B cell (primary cell): ENCODE measurements around the gene EPHB4. TPM values are rescaled to one million over a fixed set of nuclear protein-coding genes. Genes with fewer than 3 reads are reported as not detected.

Source experiments
- ATAC-seq: fragments of 200-7000 bp; cut with Tn5 transposase; one replicate; pipeline ENCODE4 v1.10.0; 2021; ENCODE audit warnings: low read depth, mild to moderate bottlenecking, moderate number of reproducible peaks, moderate library complexity
- CTCF ChIA-PET: fragments of 350-600 bp; sonication (Branson Sonifier 250); formaldehyde crosslinking; loops from one replicate; lab custom pipeline; 2021; ENCODE audit warnings: antibody characterized with exemption, inconsistent platforms; lab: Charles Lee
- POLR2A ChIA-PET: fragments of 350-600 bp; sonication (Branson Sonifier 250); formaldehyde crosslinking; loops from one replicate; lab custom pipeline; 2021; ENCODE audit warnings: antibody characterized with exemption; lab: Charles Lee
- DNase-seq: peaks from one replicate; pipeline ENCODE4 v3.0.0; 2013
- H2AFZ ChIP-seq: 2 replicates; pipeline ENCODE4 v1.6.1; 2012; ENCODE audit warnings: mild to moderate bottlenecking, low read depth, low read length; ENCODE audit not compliant: insufficient read depth, poor library complexity, severe bottlenecking
- H3K27ac ChIP-seq, 2 donors: 1 replicate in 1 of 2; 2 replicates in 1 of 2; pipeline ENCODE4 v1.5.1; 2012 to 2013; ENCODE audit warnings: low read length in 2 of 2, mild to moderate bottlenecking in 2 of 2, moderate library complexity in 1 of 2
- H3K27me3 ChIP-seq, 4 experiments: fragments of 200-600 bp in 1 of 4; sonication (generic) in 1 of 4; replicated peaks in 1 of 4; 1 replicate in 2 of 4; 2 replicates in 2 of 4; pipeline versions ENCODE4 v1.6.1 to v1.7.0; 2013 to 2016; ENCODE audit warnings: low read length in 3 of 4, mild to moderate bottlenecking in 2 of 4, mixed read lengths in 1 of 4, moderate library complexity in 1 of 4; ENCODE audit not compliant: insufficient read depth in 4 of 4, control insufficient read depth in 3 of 4; ENCODE audit errors: control extremely low read depth in 1 of 4
- H3K36me3 ChIP-seq, 2 experiments: replicated peaks in 1 of 2; 1 replicate in 1 of 2; 2 replicates in 1 of 2; pipeline versions ENCODE4 v1.6.1 to v1.7.1; 2013; ENCODE audit warnings: low read length in 1 of 2; ENCODE audit not compliant: insufficient read depth in 2 of 2, control insufficient read depth in 1 of 2; ENCODE audit errors: control extremely low read depth in 1 of 2, extremely low read depth in 1 of 2
- H3K4me1 ChIP-seq, 2 donors: fragments of 200-600 bp in 1 of 2; sonication (generic) in 1 of 2; 1 replicate in 1 of 2; 2 replicates in 1 of 2; pipeline versions ENCODE4 v1.5.1 to v1.6.1; 2013 to 2017; ENCODE audit warnings: low read length in 2 of 2; ENCODE audit not compliant: control insufficient read depth in 2 of 2, insufficient read depth in 2 of 2
- H3K4me2 ChIP-seq: replicated peaks from 2 replicates; pipeline ENCODE3; 2012; ENCODE audit warnings: mild to moderate bottlenecking, low read depth, low read length; ENCODE audit not compliant: poor library complexity, severe bottlenecking
- H3K4me3 ChIP-seq, 5 experiments: fragments of 200-600 bp in 1 of 5; sonication (generic) in 1 of 5; 1 replicate in 3 of 5; 2 replicates in 2 of 5; pipeline versions ENCODE4 v1.5.1 to v1.7.0; 2011 to 2016; ENCODE audit warnings: low read length in 4 of 5, mild to moderate bottlenecking in 4 of 5, low read depth in 2 of 5, control low read depth in 1 of 5, moderate library complexity in 1 of 5; ENCODE audit not compliant: insufficient read depth in 1 of 5; ENCODE audit errors: control extremely low read depth in 1 of 5, extremely low read depth in 1 of 5
- H3K79me2 ChIP-seq: fragments of 200-600 bp; sonication (generic); one replicate; pipeline ENCODE4 v1.6.0; 2016; ENCODE audit warnings: low read length; ENCODE audit not compliant: control insufficient read depth, insufficient read depth
- H3K9ac ChIP-seq: fragments of 200-600 bp; sonication (generic); 2 replicates; pipeline ENCODE4 v1.6.1; 2017; ENCODE audit warnings: mild to moderate bottlenecking, low read length, moderate library complexity
- H3K9me3 ChIP-seq, 3 donors: one replicate each; pipeline versions ENCODE4 v1.6.1 to v1.7.1; 2013; ENCODE audit warnings: low read length in 2 of 3; ENCODE audit not compliant: control insufficient read depth in 2 of 3, insufficient read depth in 1 of 3; ENCODE audit errors: control extremely low read depth in 1 of 3
- H4K20me1 ChIP-seq: 2 replicates; pipeline ENCODE4 v1.6.0; 2012; ENCODE audit warnings: mild to moderate bottlenecking, low read length; ENCODE audit not compliant: insufficient read depth, control insufficient read depth, poor library complexity, severe bottlenecking
- H3K27ac Mint-ChIP-seq: one replicate; pipeline ENCODE4 v1.8.0; 2021; ENCODE audit warnings: mixed read lengths
- H3K27me3 Mint-ChIP-seq: one replicate; pipeline ENCODE4 v1.8.0; 2021; ENCODE audit warnings: mixed read lengths
- H3K4me1 Mint-ChIP-seq: one replicate; pipeline ENCODE4 v1.8.0; 2021; ENCODE audit warnings: mixed read lengths
- H3K4me3 Mint-ChIP-seq: one replicate; pipeline ENCODE4 v1.8.0; 2021; ENCODE audit warnings: mixed read lengths
- H3K9me3 Mint-ChIP-seq: one replicate; pipeline ENCODE4 v1.8.0; 2022; ENCODE audit warnings: mixed read lengths; ENCODE audit not compliant: insufficient read depth
- EZH2 ChIP-seq: IDR thresholded peaks from 2 replicates; pipeline ENCODE4 v1.6.1; 2012; ENCODE audit warnings: borderline replicate concordance, low read depth, mild to moderate bottlenecking, moderate library complexity, low read length; ENCODE audit not compliant: insufficient read depth, poor library complexity, severe bottlenecking
- WGBS: methylation state at CpG from one replicate; pipeline ENCODE4 v1.1.5; 2013; ENCODE audit warnings: missing lambda C conversion rate; ENCODE audit not compliant: insufficient coverage; 5-methylcytosine and 5-hydroxymethylcytosine counted together
- intact Hi-C: fragments of 100-400 bp; cut with micrococcal nuclease; formaldehyde crosslinking; loops from one replicate; pipeline ENCODE4 v1.10.0; 2022
- polyA plus RNA-seq: library from polyadenylated mRNA; depleted of rRNA; stranded (reverse); fragments of >200 nt; gene quantifications from 2 replicates; pipeline ENCODE4 v1.2.3, GENCODE V29; 2012
- total RNA-seq, 2 donors: library from RNA; stranded (reverse); fragments of 120-200 nt in 1 of 2; gene quantifications; 1 replicate in 1 of 2; 2 replicates in 1 of 2; pipeline versions ENCODE4 v1.2.3 to v1.2.4, GENCODE V29; 2013 to 2022
- TF ChIP-seq, protein P1 (sequence below): fragments of 200-600 bp; IDR thresholded peaks from one replicate; pipeline ENCODE4 v1.8.0; 2022; ENCODE audit warnings: antibody characterized with exemption, mild to moderate bottlenecking

EPHB4 gene
- total and polyA plus RNA-seq, 2 donors (not counting 1 experiment from before 2014, with no cell fraction given): 3.9 to 12.0 TPM

DNA sequence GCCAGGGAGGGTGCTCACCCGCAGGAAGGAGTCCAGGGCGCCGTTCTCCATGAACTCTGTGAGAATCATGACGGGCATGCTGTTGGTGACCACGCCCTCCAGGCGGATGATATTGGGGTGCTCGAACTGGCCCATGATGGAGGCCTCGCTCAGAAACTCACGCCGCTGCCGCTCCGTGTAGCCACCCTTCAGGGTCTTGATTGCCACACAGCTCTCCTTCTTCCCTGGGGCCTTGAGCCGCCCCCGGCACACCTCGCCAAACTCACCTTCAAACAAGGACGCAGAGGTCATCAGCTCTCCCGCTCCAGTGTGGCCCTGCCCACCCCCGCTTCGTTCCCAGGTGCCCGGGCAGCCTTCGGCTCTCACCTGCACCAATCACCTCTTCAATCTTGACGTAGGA, 14.6 kb downstream of the EPHB4 start:
- Histone ChIP-seq H3K9me3 (no peaks in the 10 kb centered on the region), H3K4me1 (no peaks in the 10 kb centered on the region), H4K20me1 (no peaks in the 10 kb centered on the region), H3K27me3 (no peaks in the 10 kb centered on the region), H3K9ac (no peak overlapping the region), H3K4me2 (no peak overlapping the region), H2AFZ (no peak overlapping the region), H3K79me2 (no peaks in the 10 kb centered on the region), H3K36me3 (no peaks in the 10 kb centered on the region), H3K4me3 (no peak overlapping the region), H3K27ac (no peak overlapping the region)
- POLR2A ChIA-PET: no interaction called here
- no peak for DNase-seq
- CTCF ChIA-PET: no interaction called here
- intact Hi-C loops: no loop called here
- Mint-ChIP-seq H3K9me3 (no peaks in the 10 kb centered on the region), H3K4me3 (no peak overlapping the region), H3K4me1 (no peaks in the 10 kb centered on the region), H3K27ac (no peak overlapping the region), H3K27me3 (no peaks in the 10 kb centered on the region)
- TF ChIP-seq, protein P1, sequence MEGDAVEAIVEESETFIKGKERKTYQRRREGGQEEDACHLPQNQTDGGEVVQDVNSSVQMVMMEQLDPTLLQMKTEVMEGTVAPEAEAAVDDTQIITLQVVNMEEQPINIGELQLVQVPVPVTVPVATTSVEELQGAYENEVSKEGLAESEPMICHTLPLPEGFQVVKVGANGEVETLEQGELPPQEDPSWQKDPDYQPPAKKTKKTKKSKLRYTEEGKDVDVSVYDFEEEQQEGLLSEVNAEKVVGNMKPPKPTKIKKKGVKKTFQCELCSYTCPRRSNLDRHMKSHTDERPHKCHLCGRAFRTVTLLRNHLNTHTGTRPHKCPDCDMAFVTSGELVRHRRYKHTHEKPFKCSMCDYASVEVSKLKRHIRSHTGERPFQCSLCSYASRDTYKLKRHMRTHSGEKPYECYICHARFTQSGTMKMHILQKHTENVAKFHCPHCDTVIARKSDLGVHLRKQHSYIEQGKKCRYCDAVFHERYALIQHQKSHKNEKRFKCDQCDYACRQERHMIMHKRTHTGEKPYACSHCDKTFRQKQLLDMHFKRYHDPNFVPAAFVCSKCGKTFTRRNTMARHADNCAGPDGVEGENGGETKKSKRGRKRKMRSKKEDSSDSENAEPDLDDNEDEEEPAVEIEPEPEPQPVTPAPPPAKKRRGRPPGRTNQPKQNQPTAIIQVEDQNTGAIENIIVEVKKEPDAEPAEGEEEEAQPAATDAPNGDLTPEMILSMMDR: no peak
- 99% methylated on average over 21 of the region's 22 CpGs for WGBS
- no peak for ATAC-seq

GRCh38 chr7:100811480-100811879, 15.8 kb downstream of the EPHB4 start:
- Histone ChIP-seq H4K20me1 (no peaks in the 10 kb centered on the region), H3K36me3 (no peaks in the 10 kb centered on the region), H2AFZ (no peak overlapping the region), H3K27me3 (no peaks in the 10 kb centered on the region), H3K4me3 (no peak overlapping the region), H3K4me2 (no peak overlapping the region), H3K79me2 (no peaks in the 10 kb centered on the region), H3K27ac (no peak overlapping the region), H3K9ac (no peak overlapping the region), H3K4me1 (no peaks in the 10 kb centered on the region), H3K9me3 (no peaks in the 10 kb centered on the region)
- ChIA-PET POLR2A (interaction anchor here (0.7 kb wide), 1 partner anchor 256 kb away, joined by 3 read pairs; no protein-coding TSS in a partner anchor), CTCF (interaction anchor here (0.6 kb wide), 1 partner anchor 316 kb away, joined by 4 read pairs; no protein-coding TSS in a partner anchor)
- ATAC-seq (no peak), DNase-seq (no peak)
- Mint-ChIP-seq H3K27me3 (no peaks in the 10 kb centered on the region), H3K4me3 (no peak overlapping the region), H3K4me1 (no peaks in the 10 kb centered on the region), H3K27ac (no peak overlapping the region), H3K9me3 (no peaks in the 10 kb centered on the region)
- TF ChIP-seq, protein P1: no peak
- TF ChIP-seq EZH2: no peak
- intact Hi-C loops: no loop called here
- 91% methylated on average over 5 of the region's 6 CpGs for WGBS
